ENCODE data around the gene PDXP.
"Not testable (repeated sequence)": the region's sequence is repeated elsewhere in the genome, so short reads cannot be mapped to it uniquely, and the experiment has no call there.

Gene PDXP

GRCh38 chr22:37650463-37651136 lies 7.9 kb upstream of the PDXP start:
- DNase-seq, result no peak

- no peak for DNase-seq
Observed at GRCh38 chr22:37654563-37655251, 3.8 kb upstream of the PDXP start.

GRCh38 chr22:37655252-37655563 lies 3.3 kb upstream of the PDXP start:
- no peak for DNase-seq

GRCh38 chr22:37656583-37656982 lies 1.9 kb upstream of the PDXP start:
- DNase-seq, result not testable (repeated sequence)

- DNase-seq, result no peak
Observed at GRCh38 chr22:37657590-37658132, 862 bp upstream of the PDXP start.

- DNase-seq, result no peak
Observed at GRCh38 chr22:37659066-37659896, 758 bp downstream of the PDXP start.

GRCh38 chr22:37659897-37660708 lies 1.6 kb downstream of the PDXP start:
- DNase-seq, result no peak

- no peak for DNase-seq
Observed at GRCh38 chr22:37660709-37661045, 2.2 kb downstream of the PDXP start.

GRCh38 chr22:37661160-37661924 lies 2.8 kb downstream of the PDXP start:
- peak; percentile 76 for DNase-seq

- no peak for DNase-seq
Observed at GRCh38 chr22:37662039-37662438, 3.5 kb downstream of the PDXP start.

- peak; percentile 18 for DNase-seq
Observed at GRCh38 chr22:37663521-37664140, 5.1 kb downstream of the PDXP start.

- DNase-seq, result no peak
Observed at GRCh38 chr22:37664249-37665101, 6.0 kb downstream of the PDXP start.

- DNase-seq, result no peak
Observed at GRCh38 chr22:37665487-37665886, 7.0 kb downstream of the PDXP start.

GRCh38 chr22:37669586-37669985 lies 11.1 kb downstream of the PDXP start:
- peak; percentile 18 for DNase-seq

GRCh38 chr22:37672206-37672919 lies 13.8 kb downstream of the PDXP start:
- DNase-seq, result no peak

GRCh38 chr22:37672920-37673455 lies 14.5 kb downstream of the PDXP start:
- DNase-seq, result no peak

- DNase-seq, result no peak
Observed at GRCh38 chr22:37674248-37674647, 15.7 kb downstream of the PDXP start.

- DNase-seq, result peak; percentile 99
Observed at GRCh38 chr22:37674951-37675929, 16.7 kb downstream of the PDXP start, which contains the start of gene LGALS1. Gene LGALS1, plus strand, starts transcription at chr22:37675636. Its CDS starts 67 bp downstream, at chr22:37675703.

All from fibroblast of upper back skin (primary cell).